ENCODE measurements around the gene EYA2. TPM values are rescaled to one million over a fixed set of nuclear protein-coding genes. Genes with fewer than 3 reads are reported as not detected.

Gene EYA2
- total RNA-seq, 1 experiment from 2014 or later, result 0.25 TPM

GRCh38 chr20:47115694-47116093 lies 221.1 kb downstream of the EYA2 start:
- Mint-ChIP-seq H3K27ac (ENCODE audit: unreplicated experiment) (no peak overlapping the region), H3K27me3 (ENCODE audit: insufficient read depth, unreplicated experiment) (peaks cover 3% of the 10 kb centered on the region), H3K9me3 (ENCODE audit: unreplicated experiment) (peaks cover 11% of the 10 kb centered on the region), H3K4me1 (ENCODE audit: low read depth, unreplicated experiment) (no peaks in the 10 kb centered on the region), H3K36me3 (ENCODE audit: insufficient read depth, unreplicated experiment) (no peaks in the 10 kb centered on the region), H3K4me3 (ENCODE audit: unreplicated experiment) (no peak overlapping the region)
- no peak for TF ChIP-seq CTCF (IDR thresholded peaks at IDR 0.05; ENCODE audit: insufficient read depth in 1 of 2, low read depth in 1 of 2, low read length in 1 of 2, severe bottlenecking in 1 of 2, unreplicated experiment in 1 of 2)
- intact Hi-C loops (cut with micrococcal nuclease; ENCODE audit: unreplicated experiment), result no loop called here
- Histone ChIP-seq H3K4me3 (ENCODE audit: low read depth, low read length) (no peak overlapping the region), H3K36me3 (ENCODE audit: control insufficient read depth, insufficient read depth, low read length) (no peaks in the 10 kb centered on the region), H3K27me3 (replicated peaks; ENCODE audit: control insufficient read depth, insufficient read depth, low read length) (no peaks in the 10 kb centered on the region), H3K4me1 (no peaks in the 10 kb centered on the region), H3K9me3 (peaks cover 13% of the 10 kb centered on the region)
- BruUV-seq (replicated peaks), result no TSS peak
- ChIA-PET CTCF (no interaction called here), POLR2A (no interaction called here)
- no peak for DNase-seq

GRCh38 chr20:47117371-47117770 lies 222.7 kb downstream of the EYA2 start:
- Mint-ChIP-seq H3K27ac (ENCODE audit: unreplicated experiment) (no peak overlapping the region), H3K4me3 (ENCODE audit: unreplicated experiment) (no peak overlapping the region), H3K9me3 (ENCODE audit: unreplicated experiment) (no peaks in the 10 kb centered on the region), H3K4me1 (ENCODE audit: low read depth, unreplicated experiment) (no peaks in the 10 kb centered on the region), H3K27me3 (ENCODE audit: insufficient read depth, unreplicated experiment) (peaks cover 3% of the 10 kb centered on the region), H3K36me3 (ENCODE audit: insufficient read depth, unreplicated experiment) (no peaks in the 10 kb centered on the region)
- CTCF ChIA-PET, result no interaction called here
- POLR2A ChIA-PET, result no interaction called here
- no TSS peak for BruUV-seq (replicated peaks)
- Histone ChIP-seq H3K4me3 (ENCODE audit: low read depth, low read length) (no peak overlapping the region), H3K36me3 (ENCODE audit: control insufficient read depth, insufficient read depth, low read length) (no peaks in the 10 kb centered on the region), H3K4me1 (no peaks in the 10 kb centered on the region), H3K9me3 (0 out of 2 replicates have a peak, but pooled peaks cover 3% of the 10 kb centered on the region), H3K27me3 (replicated peaks; ENCODE audit: control insufficient read depth, insufficient read depth, low read length) (no peaks in the 10 kb centered on the region)
- no peak for TF ChIP-seq CTCF (IDR thresholded peaks at IDR 0.05; ENCODE audit: insufficient read depth in 1 of 2, low read depth in 1 of 2, low read length in 1 of 2, severe bottlenecking in 1 of 2, unreplicated experiment in 1 of 2)
- intact Hi-C loops (cut with micrococcal nuclease; ENCODE audit: unreplicated experiment), result no loop called here
- no peak for DNase-seq

GRCh38 chr20:47117773-47118172 lies 223.1 kb downstream of the EYA2 start:
- Mint-ChIP-seq H3K27me3 (ENCODE audit: insufficient read depth, unreplicated experiment) (peaks cover 3% of the 10 kb centered on the region), H3K4me1 (ENCODE audit: low read depth, unreplicated experiment) (no peaks in the 10 kb centered on the region), H3K9me3 (ENCODE audit: unreplicated experiment) (no peaks in the 10 kb centered on the region), H3K27ac (ENCODE audit: unreplicated experiment) (no peak overlapping the region), H3K36me3 (ENCODE audit: insufficient read depth, unreplicated experiment) (no peaks in the 10 kb centered on the region), H3K4me3 (ENCODE audit: unreplicated experiment) (no peak overlapping the region)
- BruUV-seq (replicated peaks), result no TSS peak
- Histone ChIP-seq H3K36me3 (ENCODE audit: control insufficient read depth, insufficient read depth, low read length) (no peaks in the 10 kb centered on the region), H3K27me3 (replicated peaks; ENCODE audit: control insufficient read depth, insufficient read depth, low read length) (no peaks in the 10 kb centered on the region), H3K9me3 (0 out of 2 replicates have a peak, but pooled peaks cover 3% of the 10 kb centered on the region), H3K4me1 (no peaks in the 10 kb centered on the region), H3K4me3 (ENCODE audit: low read depth, low read length) (no peak overlapping the region)
- ChIA-PET CTCF (no interaction called here), POLR2A (no interaction called here)
- intact Hi-C loops (cut with micrococcal nuclease; ENCODE audit: unreplicated experiment), result no loop called here
- no peak for TF ChIP-seq CTCF (IDR thresholded peaks at IDR 0.05; ENCODE audit: insufficient read depth in 1 of 2, low read depth in 1 of 2, low read length in 1 of 2, severe bottlenecking in 1 of 2, unreplicated experiment in 1 of 2)
- DNase-seq, result no peak

Data from Caco-2 (cell line).